ENCODE measurements around the gene PIM1.
"Not testable (repeated sequence)": the region's sequence is repeated elsewhere in the genome, so short reads cannot be mapped to it uniquely, and the experiment has no call there.

Gene PIM1

GRCh38 chr6:37190159-37190535 is 20.2 kb downstream of the PIM1 start:
- DNase-seq (ENCODE audit: low read depth) = no peak

GRCh38 chr6:37192666-37193065 is 22.7 kb downstream of the PIM1 start:
- DNase-seq (ENCODE audit: low read depth) = no peak

GRCh38 chr6:37194886-37195285 is 24.9 kb downstream of the PIM1 start:
- DNase-seq (ENCODE audit: low read depth) = not testable (repeated sequence)

- not testable (repeated sequence) for DNase-seq (ENCODE audit: low read depth)
These were observed 26.5 kb downstream of the PIM1 start for GRCh38 chr6:37196451-37196850.

GRCh38 chr6:37200085-37200484 is 30.1 kb downstream of the PIM1 start:
- DNase-seq (ENCODE audit: low read depth) = no peak

GRCh38 chr6:37201726-37202125 is 31.8 kb downstream of the PIM1 start:
- no peak for DNase-seq (ENCODE audit: low read depth)

GRCh38 chr6:37202788-37203491 is 33.0 kb downstream of the PIM1 start:
- DNase-seq (ENCODE audit: low read depth) = no peak

GRCh38 chr6:37204014-37204751 is 34.2 kb downstream of the PIM1 start:
- DNase-seq (ENCODE audit: low read depth) = no peak

GRCh38 chr6:37205175-37205996 is 35.4 kb downstream of the PIM1 start:
- no peak for DNase-seq (ENCODE audit: low read depth)

- no peak for DNase-seq (ENCODE audit: low read depth)
These were observed 36.0 kb downstream of the PIM1 start for GRCh38 chr6:37205997-37206340.

- DNase-seq (ENCODE audit: low read depth) = no peak
These were observed 36.7 kb downstream of the PIM1 start for GRCh38 chr6:37206622-37207021.

GRCh38 chr6:37207903-37208456 is 38.0 kb downstream of the PIM1 start:
- peak; percentile 46 for DNase-seq (ENCODE audit: low read depth)

- DNase-seq (ENCODE audit: low read depth) = no peak
These were observed 38.8 kb downstream of the PIM1 start for GRCh38 chr6:37208793-37209192.

GRCh38 chr6:37209461-37210205 is 39.7 kb downstream of the PIM1 start:
- DNase-seq (ENCODE audit: low read depth) = no peak

- peak; percentile 49 for DNase-seq (ENCODE audit: low read depth)
These were observed 40.5 kb downstream of the PIM1 start for GRCh38 chr6:37210313-37210968.

GRCh38 chr6:37212268-37212667 is 42.3 kb downstream of the PIM1 start:
- DNase-seq (ENCODE audit: low read depth) = no peak

- no peak for DNase-seq (ENCODE audit: low read depth)
These were observed 48.1 kb downstream of the PIM1 start for GRCh38 chr6:37218061-37218460.

GRCh38 chr6:37218511-37218910 is 48.6 kb downstream of the PIM1 start:
- no peak for DNase-seq (ENCODE audit: low read depth)

GRCh38 chr6:37221585-37222124 is 51.7 kb downstream of the PIM1 start:
- no peak for DNase-seq (ENCODE audit: low read depth)

- peak; percentile 60 for DNase-seq (ENCODE audit: low read depth)
These were observed 52.4 kb downstream of the PIM1 start for GRCh38 chr6:37222125-37222967.

All from HS-5 (cell line).